Activated T-cell treated with anti-CD3 and anti-CD28 coated beads, Interleukin-2, amount 50 U/mL, for 24 hours (primary cell): ENCODE results near the gene MRPL3.
"Not testable (repeated sequence)": the region's sequence is repeated elsewhere in the genome, so short reads cannot be mapped to it uniquely, and the experiment has no call there.

Experiments used
- DNase-seq: peaks from one replicate; pipeline ENCODE4 v3.0.0-alpha.2; 2020
- H3K27ac Mint-ChIP-seq: 2 replicates; pipeline ENCODE4 v1.8.0; 2020; ENCODE audit warnings: mild to moderate bottlenecking, mixed read lengths
- H3K27me3 Mint-ChIP-seq: 2 replicates; pipeline ENCODE4 v1.8.0; 2020; ENCODE audit warnings: mixed read lengths
- H3K36me3 Mint-ChIP-seq: 2 replicates; pipeline ENCODE4 v1.8.0; 2020; ENCODE audit warnings: low read depth, mixed read lengths
- H3K4me1 Mint-ChIP-seq: 2 replicates; pipeline ENCODE4 v1.8.0; 2020; ENCODE audit warnings: low read depth, mixed read lengths
- H3K4me3 Mint-ChIP-seq: 2 replicates; pipeline ENCODE4 v1.8.0; 2020; ENCODE audit warnings: mild to moderate bottlenecking, moderate library complexity, mixed read lengths
- H3K9me3 Mint-ChIP-seq: 2 replicates; pipeline ENCODE4 v1.8.0; 2020; ENCODE audit warnings: mixed read lengths

The MRPL3 gene

DNA sequence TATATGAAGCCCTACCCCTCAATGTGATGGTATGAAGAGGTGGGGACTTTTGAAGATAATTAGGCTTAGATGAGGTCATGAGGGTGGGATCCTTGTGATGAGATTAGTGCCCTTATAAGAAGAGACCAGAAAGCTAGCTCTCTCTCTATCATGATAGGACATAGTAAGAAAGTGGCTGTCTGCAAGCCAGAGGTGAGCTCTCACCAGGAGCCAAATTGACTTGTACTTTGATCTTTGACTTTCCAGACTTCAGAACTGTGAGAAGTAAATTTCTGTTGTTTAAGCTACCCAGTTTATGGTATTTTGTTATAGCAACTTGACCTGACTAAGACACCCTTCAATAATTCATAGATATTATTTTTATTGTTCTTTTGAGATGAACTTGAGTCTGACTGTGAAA lies 29.9 kb upstream of the MRPL3 start:
- H3K36me3 Mint-ChIP-seq = no peaks in the 10 kb centered on the region
- no peak for DNase-seq
- H3K4me1 Mint-ChIP-seq = no peaks in the 10 kb centered on the region
- no peak overlapping the region for H3K27ac Mint-ChIP-seq
- H3K9me3 Mint-ChIP-seq = no peaks in the 10 kb centered on the region
- no peak overlapping the region for H3K4me3 Mint-ChIP-seq
- peaks cover 39% of the 10 kb centered on the region for H3K27me3 Mint-ChIP-seq

DNA sequence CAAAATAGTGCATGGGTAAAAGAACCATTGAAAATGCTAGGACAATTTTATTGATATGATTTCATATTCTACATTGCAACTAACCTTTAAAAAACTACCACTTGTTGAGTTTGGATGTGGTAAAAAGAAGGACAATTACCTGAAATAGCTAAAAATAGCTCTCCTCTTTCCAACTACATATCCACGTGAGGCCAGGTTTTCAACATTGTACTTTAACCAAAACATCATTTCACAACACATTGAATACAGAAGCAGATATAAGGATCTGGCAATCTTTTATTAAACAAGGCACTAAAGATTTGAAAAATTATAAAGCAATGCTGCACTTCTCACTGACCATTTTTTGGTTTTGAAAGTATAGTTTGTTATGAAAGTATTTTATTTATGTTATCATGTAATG lies 28.1 kb upstream of the MRPL3 start:
- DNase-seq = no peak
- no peaks in the 10 kb centered on the region for H3K4me1 Mint-ChIP-seq
- no peaks in the 10 kb centered on the region for H3K9me3 Mint-ChIP-seq
- H3K4me3 Mint-ChIP-seq = no peak overlapping the region
- H3K36me3 Mint-ChIP-seq = no peaks in the 10 kb centered on the region
- H3K27me3 Mint-ChIP-seq = peaks cover 44% of the 10 kb centered on the region
- no peak overlapping the region for H3K27ac Mint-ChIP-seq

DNA sequence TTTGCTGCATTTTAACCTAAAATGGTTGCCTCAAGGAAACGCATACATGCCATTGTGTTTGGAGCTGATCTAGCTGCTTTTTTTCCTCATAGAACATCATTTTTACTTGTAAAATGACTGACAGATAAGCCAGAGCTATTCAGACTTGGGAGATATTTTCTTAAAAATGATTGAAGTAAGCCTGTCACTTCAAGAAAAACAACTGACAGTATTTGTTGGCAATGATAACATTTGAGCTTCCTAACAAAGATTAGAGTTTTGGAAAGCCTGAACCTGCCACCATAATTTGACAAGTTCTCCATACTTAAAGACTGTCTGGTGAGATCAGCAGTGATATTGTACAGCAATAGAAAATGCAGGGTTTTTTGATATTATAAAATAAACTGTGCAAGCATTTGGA lies 27.6 kb upstream of the MRPL3 start:
- Mint-ChIP-seq H3K27me3 (peaks cover 44% of the 10 kb centered on the region), H3K36me3 (no peaks in the 10 kb centered on the region), H3K4me3 (no peak overlapping the region), H3K9me3 (no peaks in the 10 kb centered on the region), H3K4me1 (no peaks in the 10 kb centered on the region), H3K27ac (no peak overlapping the region)
- no peak for DNase-seq

DNA sequence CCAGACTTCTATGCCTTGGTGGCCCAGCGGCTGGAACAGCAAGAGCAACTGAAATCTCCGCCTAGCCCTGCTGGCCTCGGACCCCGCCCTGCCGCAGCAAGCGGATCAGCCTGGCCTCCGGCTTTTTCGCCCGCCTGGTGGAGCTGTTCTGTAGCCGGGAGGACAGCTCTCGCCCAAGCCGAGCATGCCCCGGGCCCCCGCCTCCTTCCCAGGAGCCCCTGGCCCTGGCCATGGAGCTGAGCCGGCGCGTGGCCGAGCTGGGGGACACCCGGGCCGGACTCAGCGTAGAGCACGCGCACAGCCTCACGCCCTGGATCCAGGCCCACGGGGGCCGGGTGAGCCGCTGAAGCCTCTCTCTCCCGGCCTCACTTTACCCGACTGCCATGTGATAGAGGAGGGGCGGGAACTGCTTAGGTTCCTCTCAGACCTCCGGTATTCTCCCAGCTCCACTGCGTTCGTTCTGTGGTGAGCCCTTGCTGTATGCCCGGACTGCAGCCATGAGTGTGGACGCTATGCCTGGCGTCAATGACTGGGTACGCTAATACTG lies 24.1 kb upstream of the MRPL3 start:
- H3K4me1 Mint-ChIP-seq = no peaks in the 10 kb centered on the region
- H3K27ac Mint-ChIP-seq = no peak overlapping the region
- peaks cover 46% of the 10 kb centered on the region for H3K27me3 Mint-ChIP-seq
- H3K9me3 Mint-ChIP-seq = no peaks in the 10 kb centered on the region
- DNase-seq = no peak
- no peaks in the 10 kb centered on the region for H3K36me3 Mint-ChIP-seq
- no peak overlapping the region for H3K4me3 Mint-ChIP-seq

DNA sequence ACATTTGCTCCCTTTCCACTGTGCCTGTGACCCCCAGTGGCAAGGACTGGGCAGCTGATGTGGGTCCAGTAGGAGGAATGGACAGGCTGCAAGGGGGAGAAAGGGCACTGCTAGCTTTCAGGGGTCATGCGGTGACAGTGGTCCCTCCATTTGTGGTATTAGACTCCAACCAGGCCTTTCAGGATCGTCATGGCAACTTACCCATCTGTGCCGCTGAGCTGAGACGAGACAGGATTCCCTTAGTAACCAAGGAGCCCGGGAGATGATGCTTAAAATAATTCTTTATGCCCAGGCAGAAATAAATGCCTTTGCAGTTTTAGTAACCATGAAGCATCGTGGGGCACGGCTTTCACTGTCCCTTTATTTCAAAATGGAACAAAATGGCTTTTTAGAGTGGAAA lies 15.9 kb upstream of the MRPL3 start:
- peaks cover 9% of the 10 kb centered on the region for H3K27me3 Mint-ChIP-seq
- H3K27ac Mint-ChIP-seq = no peak overlapping the region
- H3K4me1 Mint-ChIP-seq = no peaks in the 10 kb centered on the region
- H3K36me3 Mint-ChIP-seq = no peaks in the 10 kb centered on the region
- DNase-seq = no peak
- H3K4me3 Mint-ChIP-seq = no peak overlapping the region
- no peaks in the 10 kb centered on the region for H3K9me3 Mint-ChIP-seq

DNA sequence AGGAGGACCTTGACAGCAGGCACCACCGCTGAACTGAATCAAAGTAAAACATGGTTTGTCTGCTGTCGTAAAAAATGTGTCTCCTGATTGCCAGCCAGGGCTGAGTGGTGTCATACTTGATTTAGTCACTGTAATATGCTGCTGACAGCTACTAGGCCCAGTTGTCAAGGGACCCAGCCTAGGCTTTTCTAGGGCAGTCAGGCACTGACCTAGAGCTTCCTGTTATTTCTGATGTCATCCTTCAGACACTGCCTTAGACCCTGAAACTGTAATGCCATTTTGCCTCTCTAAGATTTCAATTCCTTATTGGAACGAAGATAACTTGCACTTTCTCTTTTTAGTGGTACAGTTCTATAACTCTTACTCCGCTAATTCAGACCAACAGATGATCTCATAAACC lies 2.6 kb upstream of the MRPL3 start:
- no peak for DNase-seq
- Mint-ChIP-seq H3K27ac (no peak overlapping the region), H3K36me3 (peaks cover 25% of the 10 kb centered on the region), H3K9me3 (no peaks in the 10 kb centered on the region), H3K27me3 (peaks cover 3% of the 10 kb centered on the region), H3K4me3 (no peak overlapping the region), H3K4me1 (peaks cover 27% of the 10 kb centered on the region)

DNA sequence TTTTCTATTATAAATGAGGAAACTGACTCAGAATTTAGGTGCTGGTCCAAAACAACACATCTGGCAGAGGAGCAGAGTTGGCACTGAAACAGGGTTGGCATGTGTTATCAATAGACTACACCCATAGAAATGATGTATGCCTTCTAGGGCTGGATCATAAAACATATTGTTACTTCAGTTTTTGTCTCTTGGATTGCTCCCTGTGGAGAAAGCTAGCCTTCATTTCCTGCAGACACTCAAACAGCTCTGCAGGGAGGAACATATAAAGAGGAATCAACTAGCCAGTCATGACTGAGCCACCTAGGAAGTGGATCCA lies 507 bp upstream of the MRPL3 start:
- Mint-ChIP-seq H3K9me3 (no peaks in the 10 kb centered on the region), H3K27me3 (peaks cover 3% of the 10 kb centered on the region), H3K27ac (peak overlapping the region; percentile 98), H3K4me1 (peaks cover 42% of the 10 kb centered on the region), H3K4me3 (peak overlapping the region; percentile 99), H3K36me3 (peaks cover 43% of the 10 kb centered on the region)
- DNase-seq = no peak

DNA sequence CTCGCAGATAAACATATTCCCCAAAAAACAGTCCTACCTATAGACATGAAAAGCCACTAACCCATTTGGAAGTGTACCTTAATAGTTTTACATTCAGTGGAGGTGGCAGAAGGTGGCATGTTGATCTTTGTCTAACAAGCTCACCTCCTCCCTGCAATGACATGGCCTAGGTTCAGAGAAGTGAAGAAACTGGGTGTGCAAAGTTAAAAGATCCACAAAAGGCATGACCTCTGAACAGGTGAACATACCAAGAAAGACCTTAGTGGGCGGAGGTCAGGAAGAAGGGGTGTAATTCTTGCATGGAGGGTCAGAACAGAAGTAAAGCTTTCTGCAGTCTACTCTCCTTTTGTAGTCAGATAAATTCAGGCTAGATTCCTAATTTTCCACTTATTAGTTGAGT lies 822 bp downstream of the MRPL3 start:
- DNase-seq = no peak
- Mint-ChIP-seq H3K27ac (peak overlapping the region; percentile 98), H3K36me3 (peaks cover 56% of the 10 kb centered on the region), H3K4me3 (peak overlapping the region; percentile 99), H3K4me1 (peaks cover 48% of the 10 kb centered on the region), H3K9me3 (no peaks in the 10 kb centered on the region), H3K27me3 (no peaks in the 10 kb centered on the region)

DNA sequence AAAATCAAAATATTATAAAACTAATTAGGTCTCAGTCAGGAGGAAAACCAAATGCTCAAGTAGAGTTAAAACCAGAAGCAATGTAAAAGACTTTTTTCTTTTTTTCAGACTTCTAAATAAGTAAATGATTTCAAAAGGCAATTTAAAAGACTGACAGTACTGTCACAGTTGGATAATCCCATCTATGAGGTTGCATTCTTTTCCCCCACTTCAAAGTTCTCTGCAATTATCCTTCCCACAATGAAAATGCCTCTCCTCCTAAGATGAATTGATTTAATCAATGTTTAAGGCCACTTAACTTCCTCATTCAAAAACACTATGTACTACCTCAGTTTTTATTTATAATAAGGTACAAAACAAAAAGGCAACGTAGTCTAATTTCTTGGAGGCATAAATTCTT lies 8.1 kb downstream of the MRPL3 start:
- peaks cover 46% of the 10 kb centered on the region for H3K4me1 Mint-ChIP-seq

DNA sequence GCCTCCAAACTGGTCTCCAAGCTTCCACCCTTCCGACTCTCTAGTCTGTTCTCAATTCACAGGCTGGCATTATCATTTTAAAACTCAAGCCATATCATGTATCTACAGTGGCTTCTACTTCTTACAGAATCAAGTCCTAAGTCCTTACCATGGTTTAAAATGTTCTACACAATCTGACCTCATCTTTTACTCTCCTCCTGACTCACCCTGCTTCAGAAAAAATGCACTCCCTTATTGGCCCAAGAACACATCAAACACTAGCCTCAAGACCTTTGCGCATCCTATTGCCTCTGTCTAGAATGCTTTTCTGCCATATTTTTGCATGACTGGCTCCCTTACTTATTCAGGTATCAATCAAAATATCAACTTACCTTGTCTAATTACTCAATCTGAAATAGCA lies 11.0 kb downstream of the MRPL3 start:
- Mint-ChIP-seq H3K36me3 (peaks cover 63% of the 10 kb centered on the region), H3K4me3 (no peak overlapping the region), H3K27me3 (no peaks in the 10 kb centered on the region), H3K27ac (no peak overlapping the region), H3K4me1 (peaks cover 34% of the 10 kb centered on the region), H3K9me3 (no peaks in the 10 kb centered on the region)
- no peak for DNase-seq

More for the DNA sequence above, 8.1 kb downstream of the MRPL3 start:
- no peak overlapping the region for H3K27ac Mint-ChIP-seq
- no peaks in the 10 kb centered on the region for H3K9me3 Mint-ChIP-seq
- H3K36me3 Mint-ChIP-seq = peaks cover 70% of the 10 kb centered on the region
- H3K4me3 Mint-ChIP-seq = no peak overlapping the region
- DNase-seq = no peak
- no peaks in the 10 kb centered on the region for H3K27me3 Mint-ChIP-seq

DNA sequence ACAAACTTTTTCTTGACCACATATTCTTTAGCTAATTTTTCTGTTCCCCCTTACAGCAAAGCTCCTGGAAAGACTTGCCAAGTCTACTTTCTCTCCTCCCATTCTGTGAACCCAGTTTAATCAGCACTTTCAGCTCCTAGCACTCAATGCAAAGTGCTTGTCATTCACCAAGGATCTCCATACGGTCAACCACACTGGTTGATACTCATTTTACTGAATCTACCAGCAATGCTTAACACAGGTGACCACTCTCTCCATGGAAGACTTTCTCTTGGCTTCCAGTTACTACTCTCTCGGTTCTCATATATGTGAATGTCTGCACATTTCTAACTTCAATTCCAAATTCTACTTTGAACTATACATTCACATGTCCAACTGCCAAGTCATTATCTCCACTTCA lies 11.7 kb downstream of the MRPL3 start:
- Mint-ChIP-seq H3K4me3 (no peak overlapping the region), H3K36me3 (peaks cover 63% of the 10 kb centered on the region), H3K27ac (no peak overlapping the region), H3K4me1 (peaks cover 36% of the 10 kb centered on the region), H3K27me3 (no peaks in the 10 kb centered on the region), H3K9me3 (no peaks in the 10 kb centered on the region)
- DNase-seq = no peak

DNA sequence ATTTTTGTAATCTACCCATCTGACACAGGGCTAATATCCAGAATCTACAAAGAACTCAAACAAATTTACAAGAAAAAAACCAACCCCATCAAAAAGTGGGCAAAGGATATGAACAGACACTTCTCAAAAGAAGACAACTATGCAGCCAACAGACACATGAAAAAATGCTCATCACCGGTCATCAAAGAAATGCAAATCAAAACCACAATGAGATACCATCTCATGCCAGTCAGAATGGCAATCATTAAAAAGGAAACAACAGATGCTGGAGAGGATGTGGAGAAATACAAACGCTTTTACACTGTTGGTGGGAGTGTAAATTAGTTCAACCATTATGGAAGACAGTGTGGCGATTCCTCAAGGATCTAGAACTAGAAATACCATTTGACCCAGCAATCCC lies 16.2 kb downstream of the MRPL3 start:
- H3K4me3 Mint-ChIP-seq, DNase-seq, H3K27me3 Mint-ChIP-seq, H3K9me3 Mint-ChIP-seq: not testable (repeated sequence)
- peaks cover 71% of the 10 kb centered on the region for H3K36me3 Mint-ChIP-seq
- peak overlapping the region; percentile 74 for H3K27ac Mint-ChIP-seq
- peaks cover 33% of the 10 kb centered on the region for H3K4me1 Mint-ChIP-seq

DNA sequence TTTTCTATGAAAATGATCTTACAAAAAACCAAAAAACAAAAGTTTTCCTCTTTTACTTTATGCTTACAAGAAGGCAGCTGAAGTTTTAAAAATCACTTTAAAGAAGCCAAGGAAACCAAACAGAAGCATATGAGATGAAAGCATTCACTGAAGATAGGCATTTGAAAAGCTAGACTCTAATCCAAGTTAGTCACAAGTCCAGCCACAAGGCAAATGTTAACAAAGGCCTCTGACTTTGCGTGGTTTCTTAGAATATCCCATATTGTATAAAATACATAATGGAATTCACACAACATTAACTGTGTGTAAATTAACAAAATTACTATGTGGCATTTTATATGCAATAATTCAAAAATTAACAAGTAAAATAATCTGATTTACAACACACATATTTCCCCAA lies 17.7 kb downstream of the MRPL3 start:
- H3K4me3 Mint-ChIP-seq = no peak overlapping the region
- peaks cover 84% of the 10 kb centered on the region for H3K36me3 Mint-ChIP-seq
- H3K9me3 Mint-ChIP-seq = no peaks in the 10 kb centered on the region
- no peak for DNase-seq
- peaks cover 33% of the 10 kb centered on the region for H3K4me1 Mint-ChIP-seq
- H3K27ac Mint-ChIP-seq = no peak overlapping the region
- H3K27me3 Mint-ChIP-seq = no peaks in the 10 kb centered on the region

DNA sequence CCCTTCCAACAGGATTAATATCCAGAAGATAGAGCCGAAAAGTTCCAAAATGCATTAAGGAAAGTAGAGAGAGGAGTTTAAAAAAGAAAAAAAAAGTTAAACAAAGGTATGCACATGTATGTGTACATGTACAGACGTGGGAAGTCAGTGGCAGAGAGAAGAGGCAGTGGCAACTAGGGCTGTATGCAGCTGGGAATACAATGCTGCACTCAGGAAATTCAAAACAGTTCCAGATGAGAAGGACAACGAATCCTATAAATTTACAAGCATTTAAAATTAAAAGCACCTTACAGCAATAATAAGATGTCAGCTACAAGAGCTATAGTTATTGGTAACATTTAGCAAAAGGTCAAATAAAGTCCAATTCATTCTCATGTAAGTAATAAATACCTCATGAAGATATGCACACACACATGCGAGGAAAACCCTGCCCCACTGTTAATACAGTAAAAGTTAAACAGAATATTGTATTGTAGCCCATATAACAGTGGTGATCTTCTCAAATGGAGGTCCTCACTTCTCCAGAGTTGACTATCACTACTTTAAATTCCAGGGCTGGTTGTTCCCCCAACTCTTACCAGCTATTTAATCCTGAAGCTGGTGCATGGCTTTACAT lies 18.2 kb downstream of the MRPL3 start:
- H3K36me3 Mint-ChIP-seq = peaks cover 87% of the 10 kb centered on the region
- no peak for DNase-seq
- no peak overlapping the region for H3K4me3 Mint-ChIP-seq
- peaks cover 33% of the 10 kb centered on the region for H3K4me1 Mint-ChIP-seq
- H3K27ac Mint-ChIP-seq = no peak overlapping the region
- no peaks in the 10 kb centered on the region for H3K27me3 Mint-ChIP-seq
- no peaks in the 10 kb centered on the region for H3K9me3 Mint-ChIP-seq

DNA sequence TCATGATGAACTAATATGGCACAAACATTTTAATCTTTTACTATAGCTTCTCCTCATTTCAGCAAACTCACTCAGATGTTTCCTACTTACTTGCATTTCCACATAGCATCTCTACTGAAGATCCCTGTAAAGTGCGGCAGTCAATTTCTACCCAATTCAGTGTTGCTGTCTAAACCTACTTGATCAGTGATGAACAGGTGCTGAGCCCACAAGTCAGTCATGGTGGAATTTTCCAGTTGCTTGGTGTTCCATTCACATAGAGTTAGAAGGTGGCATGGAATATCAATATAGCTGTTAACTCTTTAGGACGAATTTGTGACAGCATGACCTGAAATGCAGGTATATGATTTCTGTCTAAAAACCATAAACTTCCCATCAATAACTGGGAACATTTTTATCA lies 22.7 kb downstream of the MRPL3 start:
- peaks cover 40% of the 10 kb centered on the region for H3K4me1 Mint-ChIP-seq
- no peak for DNase-seq
- H3K4me3 Mint-ChIP-seq = no peak overlapping the region
- H3K27me3 Mint-ChIP-seq = no peaks in the 10 kb centered on the region
- no peak overlapping the region for H3K27ac Mint-ChIP-seq
- no peaks in the 10 kb centered on the region for H3K9me3 Mint-ChIP-seq
- peaks cover 92% of the 10 kb centered on the region for H3K36me3 Mint-ChIP-seq

DNA sequence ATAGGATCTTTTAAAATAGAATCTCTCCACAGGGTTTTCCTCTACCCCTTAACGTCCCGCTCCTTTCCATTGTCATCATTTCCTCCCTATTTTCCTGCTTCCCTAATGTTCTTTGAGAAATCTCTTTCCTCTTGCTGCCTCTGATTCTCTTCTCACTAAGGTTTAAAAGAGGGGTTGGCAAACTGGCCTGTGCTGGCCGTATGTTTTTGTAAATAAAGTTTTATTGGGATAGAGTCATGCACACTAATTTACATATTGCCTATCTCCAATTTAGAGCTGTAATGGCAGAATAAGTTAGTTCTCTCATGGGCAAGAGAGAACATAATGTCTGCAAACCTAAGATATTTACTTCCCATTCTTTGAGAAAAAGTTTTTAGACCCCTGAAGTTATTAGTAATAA lies 25.0 kb downstream of the MRPL3 start:
- no peak overlapping the region for H3K4me3 Mint-ChIP-seq
- H3K9me3 Mint-ChIP-seq = no peaks in the 10 kb centered on the region
- no peaks in the 10 kb centered on the region for H3K27me3 Mint-ChIP-seq
- H3K27ac Mint-ChIP-seq = no peak overlapping the region
- DNase-seq = no peak
- peaks cover 89% of the 10 kb centered on the region for H3K36me3 Mint-ChIP-seq
- peaks cover 49% of the 10 kb centered on the region for H3K4me1 Mint-ChIP-seq
